HepG2 (cell line): Measurements from ENCODE around the gene ZBTB46. TPM values are rescaled to one million over a fixed set of nuclear protein-coding genes. Genes with fewer than 3 reads are reported as not detected.

Experiments
- CREM ChIP-seq, 2 experiments: sonication (generic) in 1 of 2; formaldehyde crosslinking in 1 of 2; IDR thresholded peaks; 2 replicates each; pipeline versions ENCODE4 v1.4.0 to v1.6.1; 2016 to 2020; ENCODE audit warnings: antibody characterized with exemption in 1 of 2, mild to moderate bottlenecking in 1 of 2, missing genetic modification reagents in 1 of 2
- ETV6 ChIP-seq: sonication (generic); formaldehyde crosslinking; conservative IDR thresholded peaks from 2 replicates; pipeline ENCODE4 v1.4.0; 2020; ENCODE audit warnings: missing genetic modification reagents
- FOXP4 ChIP-seq: sonication (generic); formaldehyde crosslinking; IDR thresholded peaks from 2 replicates; pipeline ENCODE4 v1.4.0; 2020; ENCODE audit warnings: missing genetic modification reagents
- HOXA7 ChIP-seq: sonication (generic); formaldehyde crosslinking; IDR thresholded peaks from 2 replicates; pipeline ENCODE4 v1.8.1; 2022; ENCODE audit warnings: mild to moderate bottlenecking, missing genetic modification reagents, moderate library complexity
- MIER3 ChIP-seq: IDR thresholded peaks from 2 replicates; pipeline ENCODE4 v1.6.1; 2016; ENCODE audit warnings: missing compliant biosample characterization, borderline replicate concordance
- MNT ChIP-seq: fragments of 450-650 bp; IDR thresholded peaks from 2 replicates; pipeline ENCODE4 v1.6.1; 2016
- MYPOP ChIP-seq: sonication (generic); formaldehyde crosslinking; IDR thresholded peaks from 2 replicates; pipeline ENCODE4 v1.8.1; 2023; ENCODE audit warnings: mild to moderate bottlenecking, moderate library complexity, missing genetic modification reagents
- NFE2 ChIP-seq: sonication (generic); formaldehyde crosslinking; IDR thresholded peaks from 2 replicates; pipeline ENCODE4 v1.4.0; 2020; ENCODE audit warnings: missing genetic modification reagents
- PRDM10 ChIP-seq: sonication (generic); formaldehyde crosslinking; IDR thresholded peaks from 2 replicates; pipeline ENCODE4 v1.4.0; 2020; ENCODE audit warnings: low read depth, missing genetic modification reagents
- STAG1 ChIP-seq: sonication (generic); formaldehyde crosslinking; IDR thresholded peaks from 2 replicates; pipeline ENCODE4 v1.4.0; 2020; ENCODE audit warnings: missing genetic modification reagents
- TBL1XR1 ChIP-seq: fragments of 150-350 bp; IDR thresholded peaks from 2 replicates; pipeline ENCODE4 v1.6.1; 2014; ENCODE audit warnings: borderline replicate concordance, low read length; ENCODE audit not compliant: partially characterized antibody
- ZFAT ChIP-seq: sonication (generic); formaldehyde crosslinking; conservative IDR thresholded peaks from 2 replicates; pipeline ENCODE4 v1.8.1; 2023; ENCODE audit warnings: missing genetic modification reagents, inconsistent platforms
- ZFP91 ChIP-seq: sonication (generic); formaldehyde crosslinking; IDR thresholded peaks from 2 replicates; pipeline ENCODE4 v1.9.0; 2022; ENCODE audit warnings: missing genetic modification reagents, mild to moderate bottlenecking, borderline replicate concordance
- ZNF234 ChIP-seq: sonication (generic); formaldehyde crosslinking; conservative IDR thresholded peaks from 2 replicates; pipeline ENCODE4 v1.5.1; 2020; ENCODE audit warnings: mild to moderate bottlenecking, missing genetic modification reagents
- ZNF644 ChIP-seq: IDR thresholded peaks from 2 replicates; pipeline ENCODE4 v1.6.1; 2016; ENCODE audit warnings: low read depth
- ZNF740 ChIP-seq: sonication (generic); formaldehyde crosslinking; IDR thresholded peaks from 2 replicates; pipeline ENCODE4 v1.4.0; 2020; ENCODE audit warnings: missing genetic modification reagents
- polyA plus RNA-seq, 8 experiments: library from polyadenylated mRNA; depleted of rRNA in 3 of 8; stranded (reverse) in 7 of 8; unstranded in 1 of 8; fragments of >200 nt; fragmentation: Illumina TruSeq in 4 of 8; extraction: Trizol in 4 of 8; gene quantifications; 2 replicates each; pipeline versions ENCODE4 v1.2.1 to v1.2.3, GENCODE V29; 2011 to 2016; ENCODE audit warnings: low read depth in 4 of 8, missing spikeins in 1 of 8, mixed read lengths in 1 of 8; ENCODE audit not compliant: insufficient read depth in 1 of 8
- total RNA-seq, 5 experiments: library from RNA; depleted of rRNA; stranded (reverse); fragments of >200 nt; fragmentation: Illumina TruSeq; extraction: Trizol; gene quantifications; 2 replicates each; pipeline ENCODE4 v1.2.3, GENCODE V29; 2016; ENCODE audit warnings: low read depth in 1 of 5

Gene ZBTB46
- total and polyA plus RNA-seq, 2 of the 13 experiments (the other 11 are each of a cell fraction or from before 2014, with no cell fraction given): 1.6 to 13.5 TPM

- TF ChIP-seq ZNF234 (CRISPR knock-in tag): 0 out of 2 replicates have a peak, but pooled peaks have one; percentile 94
- TF ChIP-seq TBL1XR1: peak; percentile 81
- peak; percentile 93 for TF ChIP-seq ETV6 (CRISPR knock-in tag)
- TF ChIP-seq MNT: no peak
- TF ChIP-seq MIER3 (CRISPR knock-in tag): peak; percentile 76; the same call in 1 of the 2 replicates
- TF ChIP-seq HOXA7 (CRISPR knock-in tag): no peak
- peak; percentile 82; the same call in 1 of the 2 replicates for TF ChIP-seq FOXP4 (CRISPR knock-in tag)
- TF ChIP-seq PRDM10 (CRISPR knock-in tag): 0 out of 2 replicates have a peak, but pooled peaks have one; percentile 37
- TF ChIP-seq NFE2 (CRISPR knock-in tag): no peak
- TF ChIP-seq ZFAT (CRISPR knock-in tag): peak; percentile 58; the same call in 1 of the 2 replicates
- TF ChIP-seq CREM (IDR thresholded peaks at IDR 0.05): peak; percentile 52; the same call in 1 of the 2 replicates
- TF ChIP-seq CREM (CRISPR knock-in tag; IDR thresholded peaks at IDR 0.05): no peak
- TF ChIP-seq STAG1: peak; percentile 46
- 0 out of 2 replicates have a peak, but pooled peaks have one; percentile 13 for TF ChIP-seq ZFP91 (CRISPR knock-in tag)
- peak; percentile 86 for TF ChIP-seq ZNF740 (CRISPR knock-in tag)
- TF ChIP-seq MYPOP: peak; percentile 75; the same call in 1 of the 2 replicates
- peak; percentile 31; the same call in 1 of the 2 replicates for TF ChIP-seq ZNF644 (CRISPR knock-in tag)
Observed at GRCh38 chr20:63739130-63740069, 91.7 kb downstream of the ZBTB46 start, which contains the start of gene SLC2A4RG (continued).
